ENCODE measurements around the gene HNRNPA1.
"Not testable (repeated sequence)": the region's sequence is repeated elsewhere in the genome, so short reads cannot be mapped to it uniquely, and the experiment has no call there.

Gene HNRNPA1

GRCh38 chr12:54280468-54281260, at the start of gene HNRNPA1:
Gene HNRNPA1 (plus strand): TSS chr12:54280726. CDS start chr12:54280808, 82 bp downstream.
- peak; percentile 98 for DNase-seq

- DNase-seq = not testable (repeated sequence)
Measured at GRCh38 chr12:54231269-54231668, 49.3 kb upstream of the HNRNPA1 start.

GRCh38 chr12:54232790-54233189, 47.7 kb upstream of the HNRNPA1 start:
- DNase-seq = no peak

- no peak for DNase-seq
Measured at GRCh38 chr12:54238531-54238930, 42.0 kb upstream of the HNRNPA1 start.

- DNase-seq = no peak
Measured at GRCh38 chr12:54239620-54240019, 40.9 kb upstream of the HNRNPA1 start.

- DNase-seq = no peak
Measured at GRCh38 chr12:54240129-54240528, 40.4 kb upstream of the HNRNPA1 start.

- DNase-seq = no peak
Measured at GRCh38 chr12:54240971-54241588, 39.4 kb upstream of the HNRNPA1 start.

- DNase-seq = no peak
Measured at GRCh38 chr12:54246011-54246641, 34.4 kb upstream of the HNRNPA1 start.

GRCh38 chr12:54249489-54249888, 31.0 kb upstream of the HNRNPA1 start:
- DNase-seq = no peak

GRCh38 chr12:54251667-54252284, 28.8 kb upstream of the HNRNPA1 start:
- DNase-seq = no peak

- no peak for DNase-seq
Measured at GRCh38 chr12:54253240-54253639, 27.3 kb upstream of the HNRNPA1 start.

- DNase-seq = no peak
Measured at GRCh38 chr12:54257332-54257731, 23.2 kb upstream of the HNRNPA1 start.

GRCh38 chr12:54258201-54258681, 22.3 kb upstream of the HNRNPA1 start:
- DNase-seq = no peak

GRCh38 chr12:54259194-54260011, 21.1 kb upstream of the HNRNPA1 start:
- DNase-seq = peak; percentile 93

GRCh38 chr12:54261815-54262402, 18.6 kb upstream of the HNRNPA1 start:
- DNase-seq = no peak

GRCh38 chr12:54262403-54262925, 18.1 kb upstream of the HNRNPA1 start:
- no peak for DNase-seq

GRCh38 chr12:54265364-54265812, 15.1 kb upstream of the HNRNPA1 start:
- DNase-seq = no peak

- DNase-seq = no peak
Measured at GRCh38 chr12:54266852-54267251, 13.7 kb upstream of the HNRNPA1 start.

GRCh38 chr12:54270345-54270744, 10.2 kb upstream of the HNRNPA1 start:
- no peak for DNase-seq

- no peak for DNase-seq
Measured at GRCh38 chr12:54272214-54272613, 8.3 kb upstream of the HNRNPA1 start.

- DNase-seq = no peak
Measured at GRCh38 chr12:54273981-54274380, 6.5 kb upstream of the HNRNPA1 start.

- no peak for DNase-seq
Measured at GRCh38 chr12:54276368-54276767, 4.2 kb upstream of the HNRNPA1 start.

All from retina (tissue), 1 donor.